Colonic mucosa (tissue), 4 donors: ENCODE measurements around the gene CADPS2. TPM values are rescaled to one million over a fixed set of nuclear protein-coding genes. Genes with fewer than 3 reads are reported as not detected.

ENCODE experiments used
- DNase-seq: peaks from one replicate; pipeline ENCODE4 v3.0.0-alpha.2; 2020
- H3K27ac ChIP-seq: fragments of 200-600 bp; one replicate; pipeline ENCODE4 v1.8.0; 2021
- H3K27me3 ChIP-seq: fragments of 200-600 bp; one replicate; pipeline ENCODE4 v1.8.0; 2021
- H3K36me3 ChIP-seq: fragments of 200-600 bp; one replicate; pipeline ENCODE4 v1.8.0; 2021
- H3K4me1 ChIP-seq: fragments of 200-600 bp; one replicate; pipeline ENCODE4 v1.8.0; 2021; ENCODE audit warnings: mild to moderate bottlenecking
- H3K4me3 ChIP-seq: fragments of 200-600 bp; one replicate; pipeline ENCODE4 v1.8.0; 2021
- H3K9ac ChIP-seq, 2 donors: one replicate each; pipeline ENCODE4 v1.7.0; 2013; ENCODE audit warnings: control low read depth in 2 of 2, low read depth in 2 of 2, low read length in 2 of 2
- H3K9me3 ChIP-seq: fragments of 200-600 bp; one replicate; pipeline ENCODE4 v1.8.0; 2021
- intact Hi-C: fragments of 100-400 bp; cut with DNase I; formaldehyde crosslinking; loops from one replicate; pipeline ENCODE4 v1.14.1; 2022
- total RNA-seq, 2 donors: library from RNA; stranded (reverse); fragmentation: NEBNext Ultra II Directional in 1 of 2; extraction: Animal tissue kit (Norgen Biotek cat#: 25700) in 1 of 2; gene quantifications; one replicate each; pipeline ENCODE4 v1.2.1, GENCODE V29; 2021
- TF ChIP-seq, protein P1 (sequence below): fragments of 200-600 bp; IDR thresholded peaks from one replicate; pipeline ENCODE4 v1.8.0; 2022; ENCODE audit warnings: antibody characterized with exemption, mild to moderate bottlenecking
- donor health status: healthy.
- donor health status: DM: no; HTN: no; CAD: no.
- donor health status: DM: no; HTN: no; CAD: no.

CADPS2 gene
- total RNA-seq, 2 donors from 2014 or later = 13.6 to 15.2 TPM

DNA sequence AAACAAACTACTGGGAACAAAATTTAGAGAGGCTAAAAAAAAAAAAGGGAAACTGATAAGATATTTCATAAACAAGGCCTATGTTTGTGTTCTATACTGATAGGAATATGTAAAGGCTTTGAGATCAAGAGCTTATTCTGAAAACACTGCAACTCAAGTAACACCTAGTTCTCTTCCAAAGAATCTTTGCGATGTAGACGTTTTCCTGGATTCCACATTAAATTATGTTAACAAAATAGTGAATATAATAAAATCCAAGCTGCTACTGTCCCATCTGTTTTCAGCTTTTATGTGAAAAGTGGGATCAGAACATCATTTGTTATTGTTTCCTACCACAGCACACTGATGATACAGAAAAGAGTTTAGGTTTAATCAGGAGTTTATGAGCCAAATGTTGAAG, 130.6 kb downstream of the CADPS2 start:
- no peaks in the 10 kb centered on the region for H3K27me3 ChIP-seq
- TF ChIP-seq, protein P1, sequence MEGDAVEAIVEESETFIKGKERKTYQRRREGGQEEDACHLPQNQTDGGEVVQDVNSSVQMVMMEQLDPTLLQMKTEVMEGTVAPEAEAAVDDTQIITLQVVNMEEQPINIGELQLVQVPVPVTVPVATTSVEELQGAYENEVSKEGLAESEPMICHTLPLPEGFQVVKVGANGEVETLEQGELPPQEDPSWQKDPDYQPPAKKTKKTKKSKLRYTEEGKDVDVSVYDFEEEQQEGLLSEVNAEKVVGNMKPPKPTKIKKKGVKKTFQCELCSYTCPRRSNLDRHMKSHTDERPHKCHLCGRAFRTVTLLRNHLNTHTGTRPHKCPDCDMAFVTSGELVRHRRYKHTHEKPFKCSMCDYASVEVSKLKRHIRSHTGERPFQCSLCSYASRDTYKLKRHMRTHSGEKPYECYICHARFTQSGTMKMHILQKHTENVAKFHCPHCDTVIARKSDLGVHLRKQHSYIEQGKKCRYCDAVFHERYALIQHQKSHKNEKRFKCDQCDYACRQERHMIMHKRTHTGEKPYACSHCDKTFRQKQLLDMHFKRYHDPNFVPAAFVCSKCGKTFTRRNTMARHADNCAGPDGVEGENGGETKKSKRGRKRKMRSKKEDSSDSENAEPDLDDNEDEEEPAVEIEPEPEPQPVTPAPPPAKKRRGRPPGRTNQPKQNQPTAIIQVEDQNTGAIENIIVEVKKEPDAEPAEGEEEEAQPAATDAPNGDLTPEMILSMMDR = no peak
- H3K27ac ChIP-seq = no peak overlapping the region
- intact Hi-C loops = no loop called here
- no peaks in the 10 kb centered on the region for H3K36me3 ChIP-seq
- no peaks in the 10 kb centered on the region for H3K9me3 ChIP-seq
- no peak overlapping the region for H3K9ac ChIP-seq
- no peaks in the 10 kb centered on the region for H3K4me1 ChIP-seq
- no peak overlapping the region for H3K4me3 ChIP-seq
- DNase-seq = no peak

DNA sequence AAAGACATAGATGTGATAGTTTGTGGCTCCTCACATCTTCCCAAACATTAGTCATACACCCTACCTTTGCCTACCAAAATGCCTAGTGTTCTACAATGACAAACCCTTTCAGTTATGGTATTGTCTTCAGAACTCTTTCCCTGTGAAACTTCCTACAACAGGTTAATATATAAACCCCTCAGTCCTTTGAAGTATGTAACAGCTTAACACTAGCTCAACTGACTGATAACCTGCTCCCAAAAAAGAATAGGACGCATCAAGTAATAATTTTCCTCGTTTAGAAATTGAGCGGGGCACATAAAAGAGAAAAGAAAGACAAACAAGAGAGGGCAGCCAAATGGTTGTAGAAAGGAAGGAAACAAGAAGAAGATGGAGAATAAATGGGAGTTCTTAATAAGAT, 133.7 kb downstream of the CADPS2 start:
- intact Hi-C loops = no loop called here
- Histone ChIP-seq H3K27me3 (no peaks in the 10 kb centered on the region), H3K4me1 (no peaks in the 10 kb centered on the region), H3K4me3 (no peak overlapping the region), H3K9me3 (no peaks in the 10 kb centered on the region), H3K27ac (no peak overlapping the region), H3K9ac (no peak overlapping the region), H3K36me3 (no peaks in the 10 kb centered on the region)
- DNase-seq = no peak
- TF ChIP-seq, protein P1 = no peak

DNA sequence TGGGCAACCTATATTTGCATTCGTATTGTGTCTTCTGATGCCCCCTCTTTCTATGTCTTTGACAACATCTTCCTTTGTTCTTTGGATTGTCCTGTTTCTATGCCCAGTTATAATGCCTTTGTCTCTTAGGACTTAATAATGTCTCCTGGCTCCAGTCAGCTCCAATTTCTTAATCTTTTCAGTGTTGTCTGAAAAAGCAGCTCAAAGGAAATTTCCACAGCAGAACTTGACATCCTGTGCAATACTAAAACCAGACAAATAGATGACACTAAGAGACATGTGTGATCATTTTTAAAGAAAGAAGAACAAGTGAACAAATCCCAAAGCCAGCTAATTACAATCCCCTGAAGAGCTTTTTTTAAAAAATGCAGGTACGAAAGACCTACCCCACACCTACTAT, 135.9 kb downstream of the CADPS2 start:
- Histone ChIP-seq H3K27ac (no peak overlapping the region), H3K4me1 (no peaks in the 10 kb centered on the region), H3K4me3 (no peak overlapping the region), H3K9ac (no peak overlapping the region), H3K27me3 (no peaks in the 10 kb centered on the region), H3K36me3 (no peaks in the 10 kb centered on the region), H3K9me3 (no peaks in the 10 kb centered on the region)
- no peak for DNase-seq
- TF ChIP-seq, protein P1 = no peak
- intact Hi-C loops = no loop called here

DNA sequence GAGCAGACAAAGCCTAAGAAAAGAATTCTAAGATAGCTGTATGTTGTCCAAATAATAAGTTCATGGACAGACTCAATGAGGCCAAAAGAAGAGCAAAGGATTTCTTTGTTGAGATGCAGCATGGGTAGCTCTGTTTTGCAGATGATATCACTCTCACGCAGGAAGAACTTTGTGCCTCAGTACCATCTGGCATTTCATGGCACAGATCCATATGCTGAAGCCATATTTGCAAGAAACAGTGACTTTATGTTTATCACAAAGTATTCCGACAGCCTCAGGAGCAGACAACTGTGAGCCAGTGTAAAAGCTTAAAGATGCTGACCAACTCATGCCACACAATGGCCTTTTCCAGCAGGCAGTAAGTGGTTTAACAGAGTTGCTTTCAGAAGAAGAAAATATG, 138.1 kb downstream of the CADPS2 start:
- Histone ChIP-seq H3K4me3 (no peak overlapping the region), H3K27ac (no peak overlapping the region), H3K36me3 (no peaks in the 10 kb centered on the region), H3K9ac (no peak overlapping the region), H3K4me1 (no peaks in the 10 kb centered on the region), H3K9me3 (no peaks in the 10 kb centered on the region), H3K27me3 (no peaks in the 10 kb centered on the region)
- intact Hi-C loops = no loop called here
- TF ChIP-seq, protein P1 = no peak
- no peak for DNase-seq

DNA sequence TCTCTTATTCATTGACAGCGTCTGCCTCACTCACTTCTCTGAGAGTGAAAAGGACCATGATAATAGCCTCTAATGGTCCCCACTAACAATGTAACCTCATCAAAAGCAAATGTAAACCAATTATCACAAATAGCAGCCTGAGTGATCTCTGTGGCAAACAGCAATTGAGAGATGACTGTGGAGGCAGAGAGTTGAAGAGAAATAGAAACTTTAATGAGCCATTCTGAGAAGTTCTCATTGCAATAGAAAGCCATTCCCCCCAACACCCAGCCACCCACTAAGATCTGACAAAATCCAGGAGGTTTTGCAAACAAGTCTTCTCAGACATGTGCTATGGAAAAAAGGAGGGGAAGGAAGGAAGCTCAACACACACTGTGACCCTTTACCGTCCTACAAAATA, 139.3 kb downstream of the CADPS2 start:
- no peak for DNase-seq
- TF ChIP-seq, protein P1 = no peak
- Histone ChIP-seq H3K27me3 (no peaks in the 10 kb centered on the region), H3K27ac (no peak overlapping the region), H3K4me1 (no peaks in the 10 kb centered on the region), H3K36me3 (no peaks in the 10 kb centered on the region), H3K9me3 (no peaks in the 10 kb centered on the region), H3K9ac (no peak overlapping the region), H3K4me3 (no peak overlapping the region)
- intact Hi-C loops = no loop called here

DNA sequence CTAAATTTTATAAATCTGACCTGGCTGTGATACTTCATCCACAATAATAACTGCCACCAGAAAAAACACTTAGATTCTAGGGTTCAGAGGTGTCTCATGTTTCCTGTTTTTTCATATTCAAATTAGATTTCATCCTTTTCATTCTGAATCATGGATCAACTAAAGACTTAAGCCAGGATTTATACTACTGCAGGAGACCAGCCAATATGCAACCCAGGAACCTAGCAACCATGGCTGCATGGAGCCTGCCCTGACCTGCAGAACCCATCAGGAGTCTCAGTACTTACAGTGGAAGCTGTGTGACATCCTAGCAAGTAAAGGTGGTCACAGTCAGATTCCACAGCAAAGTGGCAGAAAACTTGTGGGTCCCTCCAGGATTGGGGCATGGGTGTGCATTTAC, 143.0 kb downstream of the CADPS2 start:
- Histone ChIP-seq H3K27ac (no peak overlapping the region), H3K9ac (no peak overlapping the region), H3K27me3 (no peaks in the 10 kb centered on the region), H3K9me3 (no peaks in the 10 kb centered on the region), H3K36me3 (no peaks in the 10 kb centered on the region), H3K4me1 (no peaks in the 10 kb centered on the region), H3K4me3 (no peak overlapping the region)
- no peak for DNase-seq
- TF ChIP-seq, protein P1 = no peak
- intact Hi-C loops = no loop called here
